Measurements from ENCODE around the gene ST3GAL5.

Gene ST3GAL5

GRCh38 chr2:85813982-85814801, 74.6 kb downstream of the ST3GAL5 start:
- no peaks in the 10 kb centered on the region for H3K9me3 ChIP-seq (ENCODE audit: control insufficient read depth, low read length)
- H3K27ac ChIP-seq (ENCODE audit: low read depth, low read length, severe bottlenecking): no peak overlapping the region
- H3K4me3 ChIP-seq (ENCODE audit: extremely low read depth, insufficient read depth, low read length, poor library complexity, severe bottlenecking): no peak overlapping the region
- H3K4me1 ChIP-seq (ENCODE audit: control insufficient read depth, insufficient read depth, low read length, poor library complexity, severe bottlenecking): peaks cover 6% of the 10 kb centered on the region
- 33 to 42% methylated on average over 8 to 9 of the region's 13 CpGs for WGBS, 2 experiments (ENCODE audit: insufficient coverage in 2 of 2)
- no peaks in the 10 kb centered on the region for H3K36me3 ChIP-seq (ENCODE audit: control insufficient read depth, insufficient read depth, low read length)

- H3K9me3 ChIP-seq (ENCODE audit: control insufficient read depth, low read length): no peaks in the 10 kb centered on the region
- peaks cover 6% of the 10 kb centered on the region for H3K4me1 ChIP-seq (ENCODE audit: control insufficient read depth, insufficient read depth, low read length, poor library complexity, severe bottlenecking)
- H3K36me3 ChIP-seq (ENCODE audit: control insufficient read depth, insufficient read depth, low read length): no peaks in the 10 kb centered on the region
- H3K27ac ChIP-seq (ENCODE audit: low read depth, low read length, severe bottlenecking): no peak overlapping the region
- H3K4me3 ChIP-seq (ENCODE audit: extremely low read depth, insufficient read depth, low read length, poor library complexity, severe bottlenecking): no peak overlapping the region
- WGBS, 2 experiments (ENCODE audit: insufficient coverage in 2 of 2): 92 to 93% methylated on average over 3 to 4 of the region's 7 CpGs
Observed at GRCh38 chr2:85813211-85813981, 75.4 kb downstream of the ST3GAL5 start.

GRCh38 chr2:85812094-85812735, 76.6 kb downstream of the ST3GAL5 start:
- WGBS, 2 experiments (ENCODE audit: insufficient coverage in 2 of 2): 83 to 91% methylated on average over 4 to 8 of the region's 10 CpGs
- Histone ChIP-seq H3K4me3 (ENCODE audit: extremely low read depth, insufficient read depth, low read length, poor library complexity, severe bottlenecking) (no peak overlapping the region), H3K27ac (ENCODE audit: low read depth, low read length, severe bottlenecking) (no peak overlapping the region), H3K9me3 (ENCODE audit: control insufficient read depth, low read length) (no peaks in the 10 kb centered on the region), H3K4me1 (ENCODE audit: control insufficient read depth, insufficient read depth, low read length, poor library complexity, severe bottlenecking) (peaks cover 6% of the 10 kb centered on the region), H3K36me3 (ENCODE audit: control insufficient read depth, insufficient read depth, low read length) (no peaks in the 10 kb centered on the region)

GRCh38 chr2:85811180-85812093, 77.4 kb downstream of the ST3GAL5 start:
- WGBS, 2 experiments (ENCODE audit: insufficient coverage in 2 of 2): 91 to 93% methylated on average over 32 to 39 of the region's 41 CpGs
- Histone ChIP-seq H3K36me3 (ENCODE audit: control insufficient read depth, insufficient read depth, low read length) (no peaks in the 10 kb centered on the region), H3K27ac (ENCODE audit: low read depth, low read length, severe bottlenecking) (no peak overlapping the region), H3K9me3 (ENCODE audit: control insufficient read depth, low read length) (no peaks in the 10 kb centered on the region), H3K4me3 (ENCODE audit: extremely low read depth, insufficient read depth, low read length, poor library complexity, severe bottlenecking) (no peak overlapping the region), H3K4me1 (ENCODE audit: control insufficient read depth, insufficient read depth, low read length, poor library complexity, severe bottlenecking) (peaks cover 6% of the 10 kb centered on the region)

GRCh38 chr2:85810371-85811179, 78.2 kb downstream of the ST3GAL5 start:
- WGBS, 2 experiments (ENCODE audit: insufficient coverage in 2 of 2): 90 to 93% methylated on average over 13 to 15 of the region's 16 CpGs
- Histone ChIP-seq H3K27ac (ENCODE audit: low read depth, low read length, severe bottlenecking) (no peak overlapping the region), H3K4me3 (ENCODE audit: extremely low read depth, insufficient read depth, low read length, poor library complexity, severe bottlenecking) (no peak overlapping the region)

GRCh38 chr2:85807756-85808155, 81.0 kb downstream of the ST3GAL5 start:
- Histone ChIP-seq H3K27ac (ENCODE audit: low read depth, low read length, severe bottlenecking) (no peak overlapping the region), H3K36me3 (ENCODE audit: control insufficient read depth, insufficient read depth, low read length) (no peaks in the 10 kb centered on the region), H3K4me3 (ENCODE audit: extremely low read depth, insufficient read depth, low read length, poor library complexity, severe bottlenecking) (no peak overlapping the region), H3K4me1 (ENCODE audit: control insufficient read depth, insufficient read depth, low read length, poor library complexity, severe bottlenecking) (peaks cover 6% of the 10 kb centered on the region), H3K9me3 (ENCODE audit: control insufficient read depth, low read length) (no peaks in the 10 kb centered on the region)
- 88 to 94% methylated on average over 3 of the region's 3 CpGs for WGBS, 2 experiments (ENCODE audit: insufficient coverage in 2 of 2)

More at GRCh38 chr2:85810371-85811179, 78.2 kb downstream of the ST3GAL5 start:
- Histone ChIP-seq H3K9me3 (ENCODE audit: control insufficient read depth, low read length) (no peaks in the 10 kb centered on the region), H3K4me1 (ENCODE audit: control insufficient read depth, insufficient read depth, low read length, poor library complexity, severe bottlenecking) (peaks cover 6% of the 10 kb centered on the region), H3K36me3 (ENCODE audit: control insufficient read depth, insufficient read depth, low read length) (no peaks in the 10 kb centered on the region)

GRCh38 chr2:85806358-85807118, 82.3 kb downstream of the ST3GAL5 start:
- no peaks in the 10 kb centered on the region for H3K9me3 ChIP-seq (ENCODE audit: control insufficient read depth, low read length)
- H3K4me3 ChIP-seq (ENCODE audit: extremely low read depth, insufficient read depth, low read length, poor library complexity, severe bottlenecking): no peak overlapping the region
- H3K36me3 ChIP-seq (ENCODE audit: control insufficient read depth, insufficient read depth, low read length): no peaks in the 10 kb centered on the region
- H3K4me1 ChIP-seq (ENCODE audit: control insufficient read depth, insufficient read depth, low read length, poor library complexity, severe bottlenecking): peaks cover 6% of the 10 kb centered on the region
- 73 to 95% methylated on average over 2 of the region's 4 CpGs for WGBS, 2 experiments (ENCODE audit: insufficient coverage in 2 of 2)
- no peak overlapping the region for H3K27ac ChIP-seq (ENCODE audit: low read depth, low read length, severe bottlenecking)

- no peaks in the 10 kb centered on the region for H3K36me3 ChIP-seq (ENCODE audit: control insufficient read depth, insufficient read depth, low read length)
- H3K4me1 ChIP-seq (ENCODE audit: control insufficient read depth, insufficient read depth, low read length, poor library complexity, severe bottlenecking): no peaks in the 10 kb centered on the region
- H3K9me3 ChIP-seq (ENCODE audit: control insufficient read depth, low read length): no peaks in the 10 kb centered on the region
- no peak overlapping the region for H3K4me3 ChIP-seq (ENCODE audit: extremely low read depth, insufficient read depth, low read length, poor library complexity, severe bottlenecking)
- WGBS, 2 experiments (ENCODE audit: insufficient coverage in 2 of 2): 0% methylated on average over 1 of the region's 1 CpG; no CpG with 5 or more reads in 1 of the 2 experiments
- no peak overlapping the region for H3K27ac ChIP-seq (ENCODE audit: low read depth, low read length, severe bottlenecking)
Observed at GRCh38 chr2:85804583-85804982, 84.2 kb downstream of the ST3GAL5 start.
